ENCODE results near the gene TES.
"Not testable (repeated sequence)": the region's sequence is repeated elsewhere in the genome, so short reads cannot be mapped to it uniquely, and the experiment has no call there.

TES gene

DNA sequence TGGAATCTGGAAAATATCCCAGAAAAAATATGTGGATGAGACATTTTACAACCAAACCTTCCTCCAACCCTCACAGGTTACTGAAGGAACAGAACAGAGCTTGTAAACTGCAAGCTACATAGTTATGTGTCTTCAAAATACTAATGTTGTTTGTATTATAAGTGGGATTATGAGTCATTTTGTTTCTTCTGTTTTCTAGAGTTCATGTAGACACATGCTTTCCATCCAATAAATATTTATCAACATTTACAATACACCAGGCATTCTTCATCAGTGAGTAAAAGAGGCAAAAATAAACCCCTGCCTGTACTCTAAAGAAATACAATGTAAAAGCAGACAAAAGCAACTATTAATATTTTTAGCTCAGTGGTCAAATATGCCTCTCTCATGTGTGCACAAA is 38.0 kb upstream of the TES start:
- Histone ChIP-seq H3K27ac (ENCODE audit: low read depth, low read length) (no peak overlapping the region), H3K27me3 (ENCODE audit: insufficient read depth, low read length) (peaks cover 4% of the 10 kb centered on the region; the same call in 1 of the 2 replicates), H3K4me1 (ENCODE audit: insufficient read depth, low read length) (peaks cover 7% of the 10 kb centered on the region; the same call in 1 of the 2 replicates), H3K4me3 (ENCODE audit: low read length) (no peak overlapping the region), H3K9ac (ENCODE audit: low read depth, low read length) (no peak overlapping the region), H3K9me3 (ENCODE audit: insufficient read depth, low read depth, low read length) (no peaks in the 10 kb centered on the region; the same call in 1 of the 2 replicates), H3K36me3 (ENCODE audit: insufficient read depth, low read length) (no peaks in the 10 kb centered on the region)

DNA sequence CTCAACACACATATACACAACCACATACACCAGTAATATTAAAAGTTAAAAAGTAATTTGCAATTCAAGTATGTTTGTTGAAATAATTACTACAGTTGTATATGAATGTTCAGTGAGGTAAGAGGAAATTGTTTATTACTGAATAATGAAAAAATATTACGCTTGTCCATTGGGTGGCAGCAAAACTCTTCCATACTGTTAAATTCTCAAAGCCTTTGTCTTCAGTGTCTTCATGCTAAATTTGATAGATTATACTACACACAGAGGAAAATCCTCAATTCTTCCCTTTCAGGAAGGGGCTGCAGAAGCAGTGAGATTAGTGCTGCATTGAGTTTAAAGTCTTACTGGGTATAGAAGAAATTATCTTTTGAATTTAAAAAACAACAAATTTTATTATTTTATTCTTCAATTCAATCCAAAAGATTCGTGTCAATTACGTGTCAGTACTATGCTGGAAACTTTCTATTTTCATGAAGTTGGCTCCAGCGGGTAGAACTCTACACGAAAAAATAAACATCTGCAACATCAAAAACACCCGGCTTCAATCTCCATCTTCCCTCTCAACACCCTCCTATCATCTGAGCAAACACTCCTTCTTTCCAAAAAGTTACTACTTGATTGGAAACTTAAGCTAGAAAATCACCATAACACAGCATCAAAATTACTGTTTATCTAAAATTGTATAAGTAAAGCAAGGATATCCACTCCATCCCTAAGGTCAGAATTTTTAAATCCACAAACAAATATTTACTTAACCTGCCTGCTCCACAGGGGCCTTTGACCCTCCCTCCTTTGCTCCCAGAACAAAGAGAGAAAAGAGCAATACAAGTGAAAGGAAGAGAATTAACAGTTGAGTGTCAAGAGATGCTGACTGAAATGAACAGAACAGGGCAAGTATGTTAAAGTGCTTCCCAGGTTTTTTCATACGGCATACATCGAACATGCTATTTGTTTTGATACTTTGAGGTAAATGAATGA is 37.0 kb upstream of the TES start:
- no peaks in the 10 kb centered on the region for H3K36me3 ChIP-seq (ENCODE audit: insufficient read depth, low read length)
- WGBS = 64% methylated on average over 7 of the region's 8 CpGs
- peaks cover 7% of the 10 kb centered on the region; the same call in 1 of the 2 replicates for H3K4me1 ChIP-seq (ENCODE audit: insufficient read depth, low read length)
- H3K27ac ChIP-seq (ENCODE audit: low read depth, low read length) = no peak overlapping the region
- H3K27me3 ChIP-seq (ENCODE audit: insufficient read depth, low read length) = peaks cover 4% of the 10 kb centered on the region; the same call in 1 of the 2 replicates
- no peaks in the 10 kb centered on the region; the same call in 1 of the 2 replicates for H3K9me3 ChIP-seq (ENCODE audit: insufficient read depth, low read depth, low read length)
- no peak overlapping the region for H3K9ac ChIP-seq (ENCODE audit: low read depth, low read length)
- no peak overlapping the region for H3K4me3 ChIP-seq (ENCODE audit: low read length)

DNA sequence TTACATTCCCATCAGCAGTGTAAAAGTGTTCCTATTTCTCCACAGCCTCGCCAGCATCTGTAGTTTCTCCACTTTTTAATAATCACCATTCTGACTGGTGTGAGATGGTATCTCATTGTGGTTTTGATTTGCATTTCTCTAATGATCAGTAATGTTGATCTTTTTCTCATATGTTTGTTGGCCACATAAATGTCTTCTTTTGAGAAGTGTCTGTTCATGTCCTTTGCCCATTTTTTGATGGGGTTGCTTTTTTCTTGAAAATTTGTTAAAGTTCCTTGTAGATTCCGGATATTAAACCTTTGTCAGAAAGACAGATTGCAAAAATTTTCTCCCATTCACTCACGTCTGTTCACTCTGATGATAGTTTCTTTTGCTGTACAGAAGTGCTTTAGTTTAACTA is 35.2 kb upstream of the TES start:
- 100% methylated on average over 2 of the region's 3 CpGs for WGBS
- H3K9me3 ChIP-seq (ENCODE audit: insufficient read depth, low read depth, low read length); H3K9ac ChIP-seq (ENCODE audit: low read depth, low read length); H3K4me1 ChIP-seq (ENCODE audit: insufficient read depth, low read length); H3K36me3 ChIP-seq (ENCODE audit: insufficient read depth, low read length); H3K27me3 ChIP-seq (ENCODE audit: insufficient read depth, low read length); H3K4me3 ChIP-seq (ENCODE audit: low read length); H3K27ac ChIP-seq (ENCODE audit: low read depth, low read length): not testable (repeated sequence)

GRCh38 chr7:116176226-116176625 is 34.1 kb upstream of the TES start:
- Histone ChIP-seq H3K36me3 (ENCODE audit: insufficient read depth, low read length) (no peaks in the 10 kb centered on the region), H3K4me1 (ENCODE audit: insufficient read depth, low read length) (peaks cover 7% of the 10 kb centered on the region; the same call in 1 of the 2 replicates), H3K4me3 (ENCODE audit: low read length) (no peak overlapping the region), H3K27ac (ENCODE audit: low read depth, low read length) (no peak overlapping the region), H3K9me3 (ENCODE audit: insufficient read depth, low read depth, low read length) (no peaks in the 10 kb centered on the region; the same call in 1 of the 2 replicates), H3K9ac (ENCODE audit: low read depth, low read length) (no peak overlapping the region), H3K27me3 (ENCODE audit: insufficient read depth, low read length) (peaks cover 4% of the 10 kb centered on the region; the same call in 1 of the 2 replicates)
- WGBS = over 99% methylated on average over 2 of the region's 2 CpGs

GRCh38 chr7:116177009-116177408 is 33.3 kb upstream of the TES start:
- Histone ChIP-seq H3K9me3 (ENCODE audit: insufficient read depth, low read depth, low read length) (no peaks in the 10 kb centered on the region; the same call in 1 of the 2 replicates), H3K4me1 (ENCODE audit: insufficient read depth, low read length) (peaks cover 7% of the 10 kb centered on the region; the same call in 1 of the 2 replicates), H3K27me3 (ENCODE audit: insufficient read depth, low read length) (0 out of 2 replicates have a peak, but pooled peaks cover 4% of the 10 kb centered on the region), H3K9ac (ENCODE audit: low read depth, low read length) (no peak overlapping the region), H3K36me3 (ENCODE audit: insufficient read depth, low read length) (no peaks in the 10 kb centered on the region), H3K4me3 (ENCODE audit: low read length) (no peak overlapping the region), H3K27ac (ENCODE audit: low read depth, low read length) (no peak overlapping the region)
- WGBS = 61% methylated on average over 2 of the region's 3 CpGs

GRCh38 chr7:116180302-116180701 is 30.0 kb upstream of the TES start:
- Histone ChIP-seq H3K4me3 (ENCODE audit: low read length) (no peak overlapping the region), H3K27me3 (ENCODE audit: insufficient read depth, low read length) (no peaks in the 10 kb centered on the region), H3K9ac (ENCODE audit: low read depth, low read length) (no peak overlapping the region), H3K36me3 (ENCODE audit: insufficient read depth, low read length) (no peaks in the 10 kb centered on the region), H3K4me1 (ENCODE audit: insufficient read depth, low read length) (no peaks in the 10 kb centered on the region), H3K9me3 (ENCODE audit: insufficient read depth, low read depth, low read length) (peaks cover 2% of the 10 kb centered on the region; the same call in 1 of the 2 replicates), H3K27ac (ENCODE audit: low read depth, low read length) (no peak overlapping the region)
- WGBS = 67% methylated on average over 2 of the region's 2 CpGs

DNA sequence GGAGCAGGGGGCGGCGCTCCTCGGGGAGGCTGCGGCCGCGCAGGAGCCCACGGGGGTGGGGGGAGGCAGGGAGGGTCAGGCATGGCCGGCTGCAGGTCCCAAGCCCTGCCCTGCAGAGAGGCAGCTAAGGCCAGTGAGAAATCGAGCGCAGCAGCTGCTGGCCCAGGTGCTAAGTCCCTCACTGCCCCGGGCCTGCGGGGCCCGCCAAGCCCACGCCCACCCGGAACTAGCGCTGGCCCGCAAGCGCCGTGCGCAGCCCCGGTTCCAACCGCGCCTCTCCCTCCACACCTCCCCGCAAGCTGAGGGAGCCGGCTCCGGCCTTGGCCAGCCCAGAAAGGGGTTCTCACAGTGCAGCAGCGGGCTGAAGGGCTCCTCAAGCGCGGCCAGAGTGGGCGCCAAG is 28.3 kb upstream of the TES start:
- no peaks in the 10 kb centered on the region for H3K4me1 ChIP-seq (ENCODE audit: insufficient read depth, low read length)
- H3K9me3 ChIP-seq (ENCODE audit: insufficient read depth, low read depth, low read length) = peaks cover 2% of the 10 kb centered on the region; the same call in 1 of the 2 replicates
- H3K27me3 ChIP-seq (ENCODE audit: insufficient read depth, low read length) = no peaks in the 10 kb centered on the region
- H3K27ac ChIP-seq (ENCODE audit: low read depth, low read length) = no peak overlapping the region
- WGBS = 96% methylated on average over 30 of the region's 30 CpGs
- no peak overlapping the region for H3K9ac ChIP-seq (ENCODE audit: low read depth, low read length)
- H3K4me3 ChIP-seq (ENCODE audit: low read length) = no peak overlapping the region
- no peaks in the 10 kb centered on the region for H3K36me3 ChIP-seq (ENCODE audit: insufficient read depth, low read length)

DNA sequence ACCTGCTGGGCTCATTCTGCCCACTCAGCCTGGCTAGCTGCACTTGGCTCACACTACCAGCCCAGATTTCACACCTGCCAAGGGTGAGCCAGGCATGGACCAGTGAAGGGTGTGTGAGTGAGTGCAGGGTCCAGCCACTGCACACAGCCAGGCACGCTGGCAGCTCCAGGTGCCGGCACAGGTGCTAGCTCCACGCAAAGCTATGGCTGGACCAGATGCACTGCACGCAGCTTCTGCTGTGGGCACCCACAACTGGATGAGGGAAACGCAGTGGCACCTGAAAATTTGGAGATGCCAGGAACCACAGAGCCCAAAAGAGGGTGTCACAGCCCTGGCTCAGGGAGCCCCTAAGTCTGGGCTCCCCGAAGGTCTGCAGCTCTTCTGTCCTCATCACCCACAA is 24.9 kb upstream of the TES start:
- Histone ChIP-seq H3K36me3 (ENCODE audit: insufficient read depth, low read length) (no peaks in the 10 kb centered on the region), H3K9ac (ENCODE audit: low read depth, low read length) (no peak overlapping the region), H3K9me3 (ENCODE audit: insufficient read depth, low read depth, low read length) (peaks cover 12% of the 10 kb centered on the region; the same call in 1 of the 2 replicates), H3K27me3 (ENCODE audit: insufficient read depth, low read length) (no peaks in the 10 kb centered on the region), H3K4me1 (ENCODE audit: insufficient read depth, low read length) (no peaks in the 10 kb centered on the region), H3K4me3 (ENCODE audit: low read length) (no peak overlapping the region), H3K27ac (ENCODE audit: low read depth, low read length) (no peak overlapping the region)
- 95% methylated on average over 6 of the region's 6 CpGs for WGBS

GRCh38 chr7:116185956-116186355 is 24.4 kb upstream of the TES start:
- WGBS = 93% methylated on average over 6 of the region's 6 CpGs

GRCh38 chr7:116187400-116187799 is 22.9 kb upstream of the TES start:
- H3K36me3 ChIP-seq (ENCODE audit: insufficient read depth, low read length) = no peaks in the 10 kb centered on the region
- WGBS = 100% methylated on average over 1 of the region's 1 CpG
- H3K27ac ChIP-seq (ENCODE audit: low read depth, low read length) = no peak overlapping the region
- peaks cover 12% of the 10 kb centered on the region; the same call in 1 of the 2 replicates for H3K9me3 ChIP-seq (ENCODE audit: insufficient read depth, low read depth, low read length)
- no peaks in the 10 kb centered on the region for H3K4me1 ChIP-seq (ENCODE audit: insufficient read depth, low read length)
- H3K27me3 ChIP-seq (ENCODE audit: insufficient read depth, low read length) = no peaks in the 10 kb centered on the region
- H3K4me3 ChIP-seq (ENCODE audit: low read length) = no peak overlapping the region
- no peak overlapping the region for H3K9ac ChIP-seq (ENCODE audit: low read depth, low read length)

More at GRCh38 chr7:116185956-116186355, 24.4 kb upstream of the TES start:
- H3K9me3 ChIP-seq (ENCODE audit: insufficient read depth, low read depth, low read length) = peaks cover 12% of the 10 kb centered on the region; the same call in 1 of the 2 replicates
- H3K27ac ChIP-seq (ENCODE audit: low read depth, low read length) = no peak overlapping the region
- no peak overlapping the region for H3K4me3 ChIP-seq (ENCODE audit: low read length)
- no peaks in the 10 kb centered on the region for H3K36me3 ChIP-seq (ENCODE audit: insufficient read depth, low read length)
- no peaks in the 10 kb centered on the region for H3K27me3 ChIP-seq (ENCODE audit: insufficient read depth, low read length)
- H3K9ac ChIP-seq (ENCODE audit: low read depth, low read length) = no peak overlapping the region
- H3K4me1 ChIP-seq (ENCODE audit: insufficient read depth, low read length) = no peaks in the 10 kb centered on the region

DNA sequence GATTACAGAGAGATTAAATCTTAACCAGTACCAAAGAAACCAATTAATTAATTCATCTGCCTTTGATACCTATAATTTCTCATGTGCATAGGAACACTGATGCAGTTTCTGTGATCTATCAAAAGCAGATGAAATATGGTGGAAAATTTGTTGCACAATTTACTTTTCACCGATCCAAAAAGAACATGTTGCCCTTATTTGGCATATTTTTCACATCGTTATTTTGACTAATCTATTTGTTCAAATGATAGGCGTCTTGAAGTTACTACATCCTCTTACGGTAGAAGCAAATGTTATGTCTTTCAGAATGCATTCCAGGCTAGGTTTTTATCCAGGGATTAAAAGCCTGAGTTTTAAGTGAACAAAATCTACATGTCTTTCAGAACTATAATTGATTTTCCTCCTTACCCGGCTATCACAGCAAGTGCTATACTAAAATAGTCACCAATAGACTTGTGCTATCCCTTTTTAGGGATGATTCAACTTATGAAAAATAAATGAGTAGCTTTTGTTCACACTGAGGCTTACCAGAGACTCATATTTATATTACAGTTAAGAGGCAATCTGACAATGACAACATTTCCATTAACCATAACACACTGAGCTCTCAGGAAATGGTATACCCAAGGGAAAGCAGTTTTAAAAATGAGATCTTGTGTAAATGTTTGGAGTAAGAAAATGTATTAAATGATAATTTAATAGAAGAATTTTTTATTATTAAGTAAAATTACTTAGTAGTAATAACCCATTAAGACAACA is 16.8 kb upstream of the TES start:
- Histone ChIP-seq H3K36me3 (ENCODE audit: insufficient read depth, low read length) (no peaks in the 10 kb centered on the region), H3K4me1 (ENCODE audit: insufficient read depth, low read length) (no peaks in the 10 kb centered on the region), H3K27ac (ENCODE audit: low read depth, low read length) (no peak overlapping the region), H3K9me3 (ENCODE audit: insufficient read depth, low read depth, low read length) (no peaks in the 10 kb centered on the region), H3K4me3 (ENCODE audit: low read length) (no peak overlapping the region), H3K9ac (ENCODE audit: low read depth, low read length) (no peak overlapping the region), H3K27me3 (ENCODE audit: insufficient read depth, low read length) (no peaks in the 10 kb centered on the region)
- WGBS = 99% methylated on average over 5 of the region's 5 CpGs

Measured in HUES64 (cell line).